Cardiac atrium fibroblast (primary cell): ENCODE data around the gene RNF141. TPM values are rescaled to one million over a fixed set of nuclear protein-coding genes. Genes with fewer than 3 reads are reported as not detected.

Experiments
- total RNA-seq: library from RNA; depleted of rRNA; stranded (reverse); fragments of >200 nt; gene quantifications from 2 replicates; pipeline ENCODE4 v1.2.3, GENCODE V29; 2015

RNF141 gene, protein sequence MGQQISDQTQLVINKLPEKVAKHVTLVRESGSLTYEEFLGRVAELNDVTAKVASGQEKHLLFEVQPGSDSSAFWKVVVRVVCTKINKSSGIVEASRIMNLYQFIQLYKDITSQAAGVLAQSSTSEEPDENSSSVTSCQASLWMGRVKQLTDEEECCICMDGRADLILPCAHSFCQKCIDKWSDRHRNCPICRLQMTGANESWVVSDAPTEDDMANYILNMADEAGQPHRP
- 19.1 and 24.8 TPM in 2 replicates for total RNA-seq

DNA sequence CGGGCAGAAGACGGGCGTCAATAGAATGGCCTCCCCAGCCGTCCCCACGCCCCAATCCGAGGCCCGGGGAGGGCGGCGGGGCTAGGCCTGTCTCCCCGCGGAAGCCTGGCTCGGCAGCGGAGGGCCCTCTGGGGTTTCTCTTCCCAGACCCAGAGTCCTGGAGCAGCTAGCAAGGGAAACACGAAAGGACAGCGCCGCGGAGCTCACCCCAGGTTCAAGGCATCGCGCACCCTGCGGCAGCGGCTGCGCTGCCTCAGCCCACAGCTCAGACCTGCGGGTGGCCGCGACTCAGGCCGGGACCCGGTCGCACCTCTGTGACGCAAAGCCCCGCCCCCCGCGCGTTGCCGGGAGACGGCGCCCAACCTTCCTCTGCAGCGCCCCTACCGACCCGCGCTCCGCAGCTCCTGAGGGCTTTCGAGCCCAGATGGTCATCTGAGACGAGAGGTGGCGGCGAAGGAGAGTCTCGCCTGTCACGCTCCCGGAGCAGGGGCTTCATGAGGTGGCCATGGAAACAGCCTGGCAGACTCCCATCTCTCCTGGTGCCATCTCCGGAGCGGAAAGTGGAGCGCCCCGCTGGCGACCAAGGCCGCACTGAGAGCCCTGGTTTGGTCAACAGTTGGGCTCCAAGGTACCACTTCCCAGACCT is at the start of gene RNF141:
Gene RNF141 (minus strand): TSS at position 273 of the 646 bp plus-strand sequence. CDS start 7,029 bp downstream, outside the sequence.

DNA sequence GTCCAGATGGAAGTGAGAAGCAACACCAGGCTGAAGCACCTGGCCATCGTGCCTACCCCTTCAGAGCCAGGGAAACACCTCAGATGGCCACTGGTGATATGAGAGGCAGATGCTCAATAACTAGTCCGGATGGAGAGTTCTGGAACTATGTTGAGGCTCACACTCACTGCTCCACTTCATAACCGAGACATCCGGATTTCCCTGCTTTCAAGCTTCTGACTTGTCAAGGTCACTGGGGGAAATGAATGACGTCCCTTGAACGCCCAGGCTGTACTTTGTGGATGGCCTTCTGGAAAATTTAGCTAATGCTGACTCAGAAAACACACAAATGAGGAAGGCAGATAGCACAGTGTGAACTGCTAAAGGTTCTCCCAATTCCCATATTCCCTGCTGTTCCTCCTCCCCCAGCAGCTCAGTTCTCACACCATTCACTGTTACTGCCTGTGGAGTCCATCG is 27.5 kb upstream of the RNF141 start, which contains the start of gene LYVE1:
Gene LYVE1 (minus strand): TSS at position 180 of the 456 bp plus-strand sequence. CDS start 133 bp downstream, at position 47.

Other genes starting within 250 kb of the RNF141 start
- 19.3 and 25.5 TPM in 2 replicates for gene SBF2, start 247.0 kb downstream of the RNF141 start, total RNA-seq
- gene ADM, start 236.1 kb downstream of the RNF141 start, total RNA-seq, result 696 and 1,020 TPM in 2 replicates
- 3.2 and 4.5 TPM in 2 replicates for gene AMPD3, start 85.9 kb downstream of the RNF141 start, total RNA-seq
- gene LYVE1, start 27.5 kb upstream of the RNF141 start, total RNA-seq, result 0.36 and 1.1 TPM in 2 replicates
- gene IRAG1, start 152.6 kb upstream of the RNF141 start, total RNA-seq, result 3.1 and 4.0 TPM in 2 replicates
- 12.3 and 23.0 TPM in 2 replicates for gene CTR9, start 210.1 kb upstream of the RNF141 start, total RNA-seq